Measurements from ENCODE around the gene TSPAN33.

The TSPAN33 gene

GRCh38 chr7:129136887-129137642, 7.4 kb upstream of the TSPAN33 start:
- no peak for DNase-seq (ENCODE audit: low spot score)

GRCh38 chr7:129143724-129144094, 798 bp upstream of the TSPAN33 start:
- DNase-seq (ENCODE audit: low spot score): no peak

GRCh38 chr7:129144834-129145668, 544 bp downstream of the TSPAN33 start:
- DNase-seq (ENCODE audit: low spot score): no peak

DNA sequence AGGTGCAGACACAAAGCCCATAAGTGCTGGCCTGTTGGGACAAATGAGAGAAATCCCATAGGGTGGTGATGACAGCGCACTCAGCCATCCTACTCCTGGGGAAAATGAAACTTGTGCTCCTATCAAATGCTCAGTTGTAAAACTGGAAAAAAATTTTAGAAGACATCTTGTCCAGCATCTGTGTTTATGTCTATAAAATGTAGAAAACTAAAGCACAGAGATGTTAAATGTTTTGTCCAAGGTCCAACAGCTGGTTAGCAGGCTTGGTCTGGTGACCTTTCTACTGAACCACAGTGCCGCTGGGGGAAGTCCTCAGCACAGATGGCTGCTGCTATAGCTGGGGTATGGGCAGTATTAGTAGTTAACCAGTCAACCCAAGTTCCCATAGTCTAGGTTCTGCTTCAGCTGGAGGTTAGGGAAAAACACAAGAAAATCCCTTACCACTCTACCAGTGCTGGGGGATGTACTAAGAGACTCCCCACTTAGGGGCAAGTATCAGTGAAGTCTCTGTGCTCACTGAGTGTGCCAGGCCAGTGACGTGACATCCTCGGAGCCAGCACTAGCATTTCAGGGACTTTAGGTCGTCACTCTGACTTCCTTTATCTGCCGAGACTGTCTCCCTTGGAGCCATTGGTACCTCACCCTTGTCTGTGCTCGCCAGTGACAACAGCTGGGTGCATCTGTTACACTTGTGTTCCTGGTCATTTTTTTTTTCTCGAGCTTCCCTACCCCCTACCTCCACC, 1.9 kb downstream of the TSPAN33 start:
- no peak for DNase-seq (ENCODE audit: low spot score)

- no peak for DNase-seq (ENCODE audit: low spot score)
Observed at GRCh38 chr7:129147731-129148130, 3.2 kb downstream of the TSPAN33 start.

DNA sequence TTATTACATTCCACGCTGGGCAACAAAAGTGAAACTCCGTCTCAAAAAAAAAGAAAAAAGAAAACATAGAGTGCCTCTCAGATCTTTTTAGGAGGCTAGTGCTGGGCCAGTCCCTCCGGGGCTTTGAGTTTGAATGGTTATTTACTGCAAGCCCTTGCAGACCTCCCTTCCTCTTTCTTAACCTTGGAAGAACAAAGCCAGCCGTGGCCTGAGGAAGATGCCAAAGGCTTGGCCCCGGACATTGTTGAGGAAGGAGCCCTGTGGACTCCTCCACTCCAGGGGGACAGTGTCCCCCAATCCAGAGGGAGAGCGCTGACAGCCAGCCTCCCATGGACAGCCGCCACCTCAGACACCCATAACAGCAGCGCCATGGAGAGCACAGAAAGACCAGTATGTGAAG, 5.0 kb downstream of the TSPAN33 start:
- no peak for DNase-seq (ENCODE audit: low spot score)

GRCh38 chr7:129150199-129150996, 5.9 kb downstream of the TSPAN33 start:
- no peak for DNase-seq (ENCODE audit: low spot score)

DNA sequence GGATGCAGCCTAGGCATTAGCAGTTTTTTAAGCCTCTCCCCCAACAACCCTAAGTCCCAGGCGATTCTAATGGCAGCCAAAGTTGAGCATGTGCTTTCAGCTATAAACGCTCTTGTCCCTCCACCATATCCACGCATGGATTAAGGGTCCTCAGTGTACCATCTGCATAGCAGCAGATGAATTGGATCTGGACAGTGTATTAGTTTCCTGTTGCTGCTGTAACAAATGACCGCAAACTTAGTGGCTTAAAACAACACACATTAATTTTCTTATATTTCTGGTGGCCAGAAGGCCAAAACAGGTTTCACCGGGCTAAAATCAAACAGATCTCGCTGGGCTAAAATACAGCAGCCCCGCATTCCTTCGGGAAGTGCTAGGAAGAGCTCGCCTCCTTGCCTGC, 13.1 kb downstream of the TSPAN33 start:
- no peak for DNase-seq (ENCODE audit: low spot score)

GRCh38 chr7:129159539-129159938, 15.0 kb downstream of the TSPAN33 start:
- no peak for DNase-seq (ENCODE audit: low spot score)

- no peak for DNase-seq (ENCODE audit: low spot score)
Observed at GRCh38 chr7:129160161-129160905, 15.8 kb downstream of the TSPAN33 start.

GRCh38 chr7:129161524-129162225, 17.2 kb downstream of the TSPAN33 start:
- no peak for DNase-seq (ENCODE audit: low spot score)

GRCh38 chr7:129162732-129163131, 18.2 kb downstream of the TSPAN33 start:
- DNase-seq (ENCODE audit: low spot score): no peak

DNA sequence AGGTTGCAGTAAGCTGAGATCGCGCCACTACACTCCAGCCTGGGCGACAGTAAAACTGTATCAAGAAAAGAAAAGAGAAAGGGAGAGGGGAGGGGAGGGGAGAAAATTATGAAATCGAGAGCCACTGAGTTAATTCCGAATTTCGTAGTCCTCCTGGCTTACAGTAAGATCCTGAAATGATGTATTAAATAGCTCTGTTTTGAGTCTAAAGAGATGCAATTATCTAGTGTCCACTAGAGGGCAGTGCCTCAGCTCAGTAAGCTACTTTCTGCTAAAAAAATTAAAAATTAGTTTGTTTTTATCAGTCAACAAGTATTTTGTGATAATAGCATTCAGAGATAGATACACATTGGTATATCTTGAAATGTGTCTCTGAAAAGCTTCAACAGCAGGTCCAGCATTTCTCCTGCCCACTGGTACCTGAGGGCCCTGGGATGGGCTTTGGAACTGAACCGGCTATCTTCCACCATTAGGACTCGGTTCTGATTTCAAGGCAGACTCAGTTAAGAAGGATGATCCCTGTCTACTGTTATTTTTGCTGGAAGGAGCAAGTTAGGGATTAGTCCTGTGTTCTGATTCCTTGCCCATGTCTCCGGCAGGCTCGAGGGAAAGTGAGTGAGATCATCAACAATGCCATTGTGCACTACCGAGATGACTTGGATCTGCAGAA, 19.5 kb downstream of the TSPAN33 start:
- DNase-seq (ENCODE audit: low spot score): no peak

- DNase-seq (ENCODE audit: low spot score): no peak
Observed at GRCh38 chr7:129166745-129167144, 22.2 kb downstream of the TSPAN33 start.

DNA sequence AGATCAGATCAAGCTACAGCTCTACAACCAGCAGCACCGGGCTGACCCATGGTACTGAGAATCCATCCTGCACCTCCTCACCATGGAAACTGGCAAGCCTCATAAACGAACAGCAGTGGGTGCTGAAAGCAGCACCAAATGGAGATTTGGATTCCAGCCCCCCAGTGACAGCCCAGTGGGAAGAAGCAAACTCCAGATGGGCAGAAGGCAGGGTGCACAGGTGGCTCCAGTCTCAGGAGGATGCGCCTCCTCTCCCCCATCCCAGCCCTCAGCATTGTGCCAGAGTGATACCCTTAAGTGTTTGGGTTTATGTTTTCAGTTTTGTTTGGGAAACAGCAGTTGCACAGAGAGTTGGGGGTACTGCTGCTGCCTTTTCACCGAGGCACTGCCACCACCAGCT, 23.3 kb downstream of the TSPAN33 start:
- no peak for DNase-seq (ENCODE audit: low spot score)

- no peak for DNase-seq (ENCODE audit: low spot score)
Observed at GRCh38 chr7:129168231-129169021, 23.9 kb downstream of the TSPAN33 start.

GRCh38 chr7:129169171-129169671, 24.7 kb downstream of the TSPAN33 start:
- no peak for DNase-seq (ENCODE audit: low spot score)

- DNase-seq (ENCODE audit: low spot score): no peak
Observed at GRCh38 chr7:129169686-129170440, 25.4 kb downstream of the TSPAN33 start.

All from putamen (tissue), 1 donor.